EL (cell line): ENCODE measurements around the gene DGKB.

Experiments used
- DNase-seq: peaks from one replicate; pipeline ENCODE4 v3.0.0-alpha.2; 2016

The DGKB gene

DNA sequence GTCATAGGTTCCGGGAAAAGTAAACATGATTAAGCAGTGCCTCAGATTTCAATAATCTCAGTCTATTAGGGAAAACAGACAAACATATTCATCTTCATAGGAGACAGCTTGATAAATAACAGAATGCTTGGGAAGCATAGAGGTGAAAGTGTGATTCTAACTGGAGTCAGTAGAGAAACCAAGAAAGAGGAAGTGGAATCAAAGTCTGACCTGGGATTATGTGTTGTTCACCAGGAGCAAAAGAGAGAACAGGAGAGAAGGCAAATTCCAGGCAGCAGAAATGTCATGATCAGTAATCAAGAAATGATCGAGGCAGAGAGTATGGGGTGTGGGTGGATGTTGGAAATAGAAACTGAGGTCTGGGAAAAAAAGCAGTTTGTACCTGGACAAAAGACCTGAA lies 43.7 kb downstream of the DGKB start:
- DNase-seq = no peak

DNA sequence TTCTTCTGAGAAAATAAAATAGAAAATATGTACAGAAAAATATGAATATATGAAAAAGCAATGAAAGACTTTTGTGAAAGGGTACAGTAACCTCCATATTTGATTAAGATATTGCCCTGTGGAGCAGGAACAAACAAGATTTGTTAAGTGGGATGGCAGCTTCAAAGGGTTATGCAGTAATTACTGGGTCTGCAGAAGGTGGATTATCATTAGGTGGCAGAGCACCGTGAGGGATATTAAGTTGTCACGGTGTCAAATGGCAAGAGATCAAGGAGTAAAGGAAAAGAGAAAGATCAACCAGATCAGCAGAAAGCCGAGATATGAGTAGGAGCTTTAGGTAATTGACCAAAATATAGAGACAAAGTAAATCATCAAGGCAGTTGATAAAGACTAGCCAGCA lies 44.1 kb downstream of the DGKB start:
- DNase-seq = no peak

DNA sequence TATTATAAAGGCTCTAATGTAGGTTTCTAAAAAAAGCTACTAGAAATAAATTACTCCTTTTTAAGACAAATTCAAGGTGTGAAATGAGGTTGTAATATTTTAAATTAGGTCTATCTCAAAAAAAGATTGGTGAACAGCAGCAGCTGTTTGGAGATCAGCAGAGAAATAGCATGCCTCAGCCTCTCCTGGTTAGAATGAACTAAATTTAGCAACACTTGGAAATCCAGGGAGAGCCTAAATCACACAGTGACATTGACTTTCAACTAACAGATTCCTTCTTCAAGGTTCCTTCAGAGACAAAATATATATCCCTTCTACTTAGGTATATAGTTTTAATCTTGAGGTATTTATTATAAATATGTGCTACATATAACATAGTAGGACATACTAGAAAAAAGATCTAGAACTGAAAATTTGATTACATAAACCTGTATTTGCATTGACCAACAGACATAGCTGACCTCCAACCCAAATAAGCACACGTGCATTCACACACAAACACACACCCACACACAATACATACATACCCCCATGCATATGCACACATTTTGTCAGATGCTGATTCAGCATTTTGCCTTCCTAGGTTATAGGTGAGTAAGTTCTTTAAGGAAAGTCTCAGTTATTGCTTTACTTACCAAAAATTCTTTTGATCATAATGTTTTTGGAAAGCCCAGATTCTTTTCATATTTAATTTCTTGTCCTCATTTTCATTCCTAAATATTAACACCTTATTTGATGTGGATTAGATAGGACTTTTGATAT lies 47.3 kb downstream of the DGKB start:
- no peak for DNase-seq

DNA sequence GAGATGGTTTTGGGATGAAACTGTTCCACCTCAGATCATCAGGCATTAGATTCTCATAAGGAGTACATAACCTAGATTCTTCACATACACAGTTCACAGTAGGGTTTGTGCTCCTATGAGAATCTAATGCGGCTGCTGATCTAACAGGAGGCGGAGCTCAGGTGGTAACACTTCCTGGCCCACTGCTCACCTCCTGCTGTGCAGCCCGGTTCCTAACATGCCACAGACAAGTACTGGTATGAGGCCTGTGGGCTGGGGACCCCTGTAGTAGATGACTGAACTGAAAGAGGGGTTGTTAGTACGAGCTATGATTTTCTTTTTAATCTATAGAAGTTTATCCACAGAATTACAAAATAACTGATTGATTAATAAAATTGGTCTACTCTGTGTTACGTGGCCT lies 48.1 kb downstream of the DGKB start:
- DNase-seq = no peak

DNA sequence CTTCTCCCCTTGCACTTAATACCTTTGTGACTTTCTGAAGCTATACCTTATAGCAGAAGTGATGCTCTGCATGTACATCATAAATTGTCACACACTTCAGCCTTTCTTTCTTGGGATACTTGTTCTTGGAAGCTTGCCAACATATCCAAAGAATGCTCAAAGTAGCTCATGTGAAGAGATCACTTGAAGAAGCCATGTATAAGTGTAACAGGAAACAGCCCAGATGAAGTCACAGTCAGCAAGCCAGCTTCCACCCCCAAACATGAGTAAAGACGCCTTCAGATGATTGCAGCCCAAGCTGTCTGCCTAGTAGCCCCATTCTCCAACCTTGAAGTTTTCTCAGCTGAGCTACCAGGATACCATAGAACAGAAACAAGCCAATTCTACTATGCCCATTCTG lies 50.9 kb downstream of the DGKB start:
- DNase-seq = no peak

DNA sequence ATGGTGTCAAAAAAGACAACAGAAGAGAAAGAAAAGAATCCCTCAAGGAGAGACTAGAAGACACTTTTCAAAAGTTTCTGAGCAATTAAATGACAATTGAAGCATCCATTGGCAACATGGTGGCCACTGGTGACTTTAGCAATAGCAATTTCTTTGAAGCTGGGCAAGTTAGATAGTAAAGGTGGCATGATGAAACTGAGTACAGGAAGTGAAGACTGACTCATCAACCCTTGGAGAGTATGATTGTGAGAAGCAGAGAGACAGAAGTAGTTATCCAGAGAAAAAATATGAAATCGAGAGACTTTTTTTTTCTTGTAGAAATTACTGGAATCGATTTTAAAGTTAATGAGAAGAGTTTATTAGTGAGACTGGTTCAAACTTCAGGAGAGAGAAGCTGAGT lies 52.5 kb downstream of the DGKB start:
- peak; percentile 41 for DNase-seq

DNA sequence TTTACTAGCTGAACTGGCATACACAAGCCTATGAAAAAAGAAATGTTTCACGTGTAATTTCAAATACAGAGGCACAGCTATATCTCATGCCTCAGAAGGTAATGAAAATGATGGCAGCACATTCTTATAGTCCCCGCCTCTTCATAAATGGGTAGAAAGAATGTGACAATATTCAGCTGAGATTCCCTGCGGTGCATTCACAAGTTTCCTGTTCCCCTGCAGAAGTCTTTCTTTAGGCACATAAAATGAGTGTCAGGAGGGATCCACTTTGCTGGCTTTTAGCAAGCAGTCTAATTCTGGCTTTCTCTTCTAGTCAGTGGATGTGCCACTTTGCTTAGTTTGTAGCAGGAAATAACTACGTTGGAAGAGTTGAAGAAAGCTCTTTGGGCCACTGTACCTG lies 56.1 kb downstream of the DGKB start:
- no peak for DNase-seq

DNA sequence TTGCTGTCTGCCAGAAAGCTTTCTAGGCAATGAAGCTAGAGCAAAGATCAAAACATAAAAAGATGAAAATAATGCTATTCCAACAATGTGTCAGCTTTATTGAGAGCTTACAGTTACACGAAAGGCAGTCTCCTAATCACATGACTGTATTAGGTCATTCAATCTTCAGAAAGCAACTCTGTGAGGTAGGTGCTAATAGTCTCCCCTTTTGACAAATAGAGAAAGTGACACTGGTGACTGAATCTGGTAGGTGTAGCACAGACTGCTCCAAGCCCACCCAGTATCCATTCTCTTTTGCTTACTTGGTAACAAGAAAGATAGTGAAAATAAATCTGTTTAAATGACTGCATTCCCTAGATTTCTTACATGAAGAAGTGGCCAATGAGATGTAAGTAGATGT lies 58.8 kb downstream of the DGKB start:
- no peak for DNase-seq

DNA sequence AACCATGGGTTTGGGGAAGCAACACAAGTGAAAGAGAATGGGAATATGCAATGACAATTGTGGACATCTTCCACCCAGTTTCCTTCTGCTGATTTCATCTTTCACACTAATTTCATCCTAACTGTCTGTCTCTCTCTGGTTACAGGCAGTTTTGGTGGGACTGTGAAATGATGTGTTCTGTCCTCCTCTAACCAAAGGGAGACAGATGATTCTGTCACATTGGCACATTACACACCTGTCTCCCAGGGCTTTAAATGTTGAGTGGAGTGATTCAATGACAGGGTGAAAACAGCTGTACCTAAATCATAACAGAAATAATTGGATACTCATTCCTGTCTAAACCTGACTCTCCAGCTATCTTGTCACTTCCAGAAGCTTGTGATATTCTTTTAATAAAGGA lies 60.0 kb downstream of the DGKB start:
- no peak for DNase-seq

DNA sequence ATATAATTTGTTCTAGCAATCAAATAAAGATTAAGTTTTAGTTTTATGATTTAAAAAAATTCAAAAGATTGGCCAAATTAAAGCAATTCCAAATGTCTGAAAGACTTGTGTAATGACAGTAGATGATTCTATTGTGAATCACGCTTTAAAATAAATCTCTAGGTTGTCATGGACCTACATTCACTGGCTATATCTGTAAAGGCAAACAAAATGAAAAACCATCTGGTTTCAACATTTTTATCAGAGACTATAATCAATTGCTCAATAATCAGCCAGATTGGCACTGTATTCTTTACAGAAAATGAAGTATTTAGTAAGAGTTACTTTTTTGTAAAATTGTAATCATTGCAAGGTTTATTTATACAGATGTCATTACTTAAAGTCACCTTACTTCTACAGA lies 60.7 kb downstream of the DGKB start:
- DNase-seq = peak; percentile 42

DNA sequence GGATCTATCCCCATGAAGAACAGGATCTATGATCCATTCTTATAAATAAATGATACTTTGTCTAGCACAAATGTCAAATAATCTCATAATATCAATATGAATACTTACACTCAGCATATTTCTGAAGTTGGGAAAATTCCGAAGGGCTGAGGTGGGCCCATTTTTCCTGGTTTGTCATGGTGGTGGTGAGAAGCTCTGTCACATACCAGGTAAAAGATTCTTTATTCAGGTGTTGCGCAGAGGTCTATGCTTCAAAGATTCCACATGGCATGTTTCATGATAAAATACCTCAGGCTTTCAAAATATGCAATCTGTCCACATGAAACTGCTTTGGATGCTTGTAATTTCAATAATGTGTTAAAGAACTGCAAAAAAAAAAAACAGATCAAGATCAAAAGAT lies 61.5 kb downstream of the DGKB start:
- DNase-seq = no peak

DNA sequence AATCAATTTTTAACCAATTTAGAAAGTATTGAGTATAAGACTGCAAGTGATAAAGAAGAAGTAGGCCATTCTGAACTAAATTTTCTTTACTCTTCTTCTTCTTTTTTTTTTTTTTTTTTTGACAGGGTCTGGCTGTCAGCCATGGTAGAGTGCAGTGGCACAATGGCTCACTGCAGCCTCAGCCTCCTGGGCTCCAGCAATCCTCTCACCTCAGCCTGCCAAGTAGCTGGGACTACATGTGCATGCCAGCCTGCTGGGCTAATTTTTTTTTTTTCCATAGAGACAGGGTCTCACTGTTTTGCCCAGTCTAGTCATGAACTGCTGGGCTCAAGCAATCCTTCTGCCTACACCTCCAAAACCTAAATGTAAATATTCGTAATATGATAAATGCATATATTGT lies 63.2 kb downstream of the DGKB start:
- no peak for DNase-seq

DNA sequence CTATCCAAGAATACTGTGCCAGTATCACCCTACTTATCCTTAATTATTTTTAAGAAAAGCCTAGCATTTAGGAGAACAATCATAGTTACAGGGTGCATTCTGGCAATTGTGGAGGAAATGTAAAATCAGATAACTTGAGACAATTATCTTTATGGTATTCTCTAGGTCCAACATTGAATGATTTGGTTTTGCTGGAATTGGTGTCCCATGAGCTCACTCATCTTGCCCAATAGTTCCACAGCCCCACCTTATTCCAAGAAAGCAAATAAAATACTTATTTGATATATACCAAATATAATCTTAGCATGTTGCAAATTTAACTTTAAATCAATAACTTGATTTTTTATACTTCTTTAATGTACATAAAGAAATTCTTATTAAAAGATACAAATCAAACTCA lies 65.3 kb downstream of the DGKB start:
- DNase-seq = peak; percentile 36

DNA sequence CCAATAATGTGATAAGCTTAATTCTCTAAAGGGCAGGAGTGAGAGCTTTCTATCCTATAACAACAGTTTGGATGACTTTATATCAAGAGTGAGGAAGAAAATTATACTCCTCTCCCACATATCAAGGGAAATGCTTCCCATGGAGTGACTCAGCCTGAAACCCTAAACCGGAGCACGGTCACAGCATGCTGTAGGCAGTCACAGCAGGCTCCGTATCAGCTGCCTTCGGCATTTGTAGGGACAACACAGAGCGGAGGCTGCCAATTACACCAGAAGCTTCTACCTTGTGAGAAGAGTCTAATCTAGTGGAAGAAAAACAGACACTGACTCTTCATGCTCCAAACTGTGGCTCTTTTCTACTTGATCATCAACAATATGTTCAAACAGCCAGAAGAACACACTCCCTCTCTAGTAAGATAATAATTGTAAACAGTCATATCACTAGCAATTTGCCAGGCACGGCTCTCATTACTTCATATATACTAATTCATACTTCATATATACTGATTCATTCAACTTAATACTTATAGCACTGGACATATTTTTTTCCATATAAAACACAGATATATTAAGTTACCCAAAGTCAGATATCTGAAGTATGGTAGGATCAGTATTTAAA lies 65.9 kb downstream of the DGKB start:
- peak; percentile 81 for DNase-seq

DNA sequence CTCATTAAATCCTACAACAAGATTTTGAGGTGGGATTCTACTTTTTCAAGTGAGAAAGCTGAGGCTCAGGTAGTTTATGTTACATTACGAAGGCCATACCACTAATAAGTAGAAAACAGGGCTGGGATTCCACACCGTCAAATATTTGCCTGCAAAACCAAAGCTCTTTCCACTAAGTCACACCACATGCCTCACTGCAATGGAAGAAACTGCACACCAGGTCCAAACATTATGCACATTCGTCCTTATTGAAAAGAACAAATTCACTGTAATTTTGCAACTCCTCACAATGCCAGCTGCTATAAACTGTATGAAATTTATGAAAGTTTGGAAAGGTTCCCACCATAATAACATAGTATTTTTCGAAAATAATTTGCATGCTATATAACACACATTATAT lies 66.5 kb downstream of the DGKB start:
- no peak for DNase-seq

DNA sequence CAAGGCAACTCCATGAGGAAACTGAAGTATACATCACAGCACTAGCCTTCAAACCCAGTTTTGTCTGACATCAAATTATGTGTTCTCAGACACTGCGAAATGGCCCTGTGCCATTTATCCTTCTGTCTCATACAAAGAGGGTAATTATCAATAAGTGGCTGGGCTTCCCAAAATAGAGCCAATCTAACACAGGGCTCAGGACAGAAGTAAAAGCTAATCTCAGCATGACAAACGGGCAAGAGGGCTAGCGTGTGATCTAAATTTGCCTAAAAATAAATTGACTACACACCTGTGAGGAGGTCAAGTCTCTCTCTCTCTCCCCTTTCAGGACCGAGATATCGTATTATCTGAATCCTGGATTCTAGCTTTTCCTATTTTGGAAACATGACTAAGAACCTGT lies 67.2 kb downstream of the DGKB start:
- DNase-seq = no peak

DNA sequence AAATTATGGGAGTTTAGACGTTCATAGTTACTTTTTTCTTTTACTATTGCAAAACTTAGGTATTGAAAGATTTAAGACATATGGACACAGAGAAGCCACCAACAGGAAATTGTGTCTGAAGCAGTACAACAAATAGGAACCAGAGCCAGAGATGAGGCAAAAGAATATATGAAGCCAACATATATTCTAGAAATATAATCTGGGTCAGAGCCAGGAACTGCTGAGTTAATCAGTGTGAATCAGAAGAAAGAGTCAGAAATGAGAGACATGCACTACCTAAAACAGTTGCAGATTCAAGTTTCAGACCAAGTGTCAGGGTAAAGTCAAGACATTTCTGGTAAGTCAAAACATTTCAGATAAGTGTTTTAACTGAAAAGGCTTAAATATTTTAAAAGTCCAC lies 67.7 kb downstream of the DGKB start:
- peak; percentile 67 for DNase-seq

DNA sequence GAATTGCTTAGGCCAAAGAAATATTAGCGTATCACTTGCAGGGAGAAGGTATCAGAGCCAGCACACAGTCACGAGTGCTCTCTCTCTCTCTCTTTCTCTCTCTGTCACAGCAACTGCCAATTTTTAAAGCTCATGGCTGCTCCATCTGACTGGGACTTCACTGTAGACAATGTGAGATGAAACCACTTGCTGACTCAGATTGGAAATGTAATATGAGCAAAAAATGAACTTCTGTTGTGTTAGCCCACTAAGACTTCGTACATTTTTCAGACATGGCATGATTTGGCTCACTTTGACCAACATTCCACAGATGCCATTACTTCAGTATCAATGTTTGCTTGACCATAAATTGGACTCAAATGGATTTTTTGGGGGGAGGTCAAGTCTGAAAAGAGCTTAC lies 68.1 kb downstream of the DGKB start:
- DNase-seq = peak; percentile 84

DNA sequence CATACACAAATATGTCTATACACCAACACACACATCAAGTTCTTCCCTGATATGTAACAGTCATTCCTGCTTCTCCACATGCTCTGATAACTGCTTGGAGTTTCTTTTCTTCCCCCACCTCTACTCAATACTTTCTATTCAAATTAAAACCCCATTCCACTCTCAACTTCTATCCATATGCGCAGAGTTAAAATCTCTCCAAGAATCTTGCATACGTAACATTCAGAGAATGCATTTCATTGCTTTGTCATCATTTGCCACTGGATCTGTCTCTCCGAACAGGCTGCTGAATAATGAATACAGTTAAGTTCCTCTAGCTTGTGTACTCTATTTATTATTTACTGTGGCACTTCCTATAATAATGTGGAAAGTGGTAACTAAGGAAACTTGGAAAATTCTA lies 68.8 kb downstream of the DGKB start:
- DNase-seq = peak; percentile 39

DNA sequence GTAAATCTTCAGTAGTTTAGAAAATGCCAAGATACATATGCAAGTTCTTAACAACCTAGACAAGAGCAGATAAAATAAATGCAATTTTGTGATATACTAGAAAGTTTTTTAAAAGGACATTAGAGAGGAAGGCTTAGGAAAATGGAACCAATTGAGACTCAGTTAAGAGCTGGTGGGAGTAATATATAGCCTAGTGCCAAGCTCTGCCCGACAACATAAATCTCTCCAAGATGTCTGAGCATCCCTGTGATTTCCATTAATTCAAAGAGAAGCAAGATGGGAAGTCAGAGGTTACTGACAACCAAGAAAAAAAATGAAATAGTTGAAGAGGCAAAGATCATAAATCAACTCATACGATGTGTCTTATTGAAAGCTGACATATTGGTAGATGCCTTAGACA lies 74.5 kb downstream of the DGKB start:
- DNase-seq = no peak

DNA sequence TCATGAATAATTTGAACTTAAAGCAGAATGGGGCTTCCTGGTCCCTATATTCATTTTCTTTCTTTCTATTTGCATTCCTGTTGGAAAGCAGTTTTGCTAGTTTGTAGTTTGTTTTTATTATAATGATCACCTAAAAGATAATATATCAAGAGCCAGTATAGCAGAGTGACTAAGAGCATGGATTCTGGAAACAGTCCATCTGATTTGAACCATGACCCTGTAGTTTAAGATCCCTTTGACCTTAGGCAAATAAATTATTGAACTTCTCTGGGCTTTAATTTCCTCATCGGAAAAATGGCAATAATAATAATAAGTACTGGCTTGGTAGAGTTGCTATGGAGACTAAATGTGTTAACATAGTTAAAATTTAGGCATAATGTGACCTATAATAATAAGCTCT lies 76.1 kb downstream of the DGKB start:
- no peak for DNase-seq

DNA sequence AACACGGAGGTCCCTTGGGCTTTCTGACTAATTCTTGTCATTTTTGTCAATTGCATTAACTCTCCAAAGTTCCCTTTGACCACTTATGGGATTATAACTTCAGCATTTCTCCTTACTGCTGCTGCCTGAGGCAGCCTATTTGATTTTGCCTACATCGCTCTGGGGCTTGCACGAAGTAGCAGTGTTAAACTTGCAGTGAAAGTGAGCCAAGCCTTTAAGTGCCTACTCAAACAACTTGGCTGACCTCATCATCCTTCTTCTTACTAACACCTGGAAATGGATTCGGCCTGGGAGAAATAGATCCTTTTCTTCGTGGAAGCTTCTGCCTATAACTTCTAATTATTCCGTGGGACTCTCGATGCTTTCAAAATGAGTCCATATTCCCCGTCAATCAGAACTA lies 76.6 kb downstream of the DGKB start:
- DNase-seq = no peak

DNA sequence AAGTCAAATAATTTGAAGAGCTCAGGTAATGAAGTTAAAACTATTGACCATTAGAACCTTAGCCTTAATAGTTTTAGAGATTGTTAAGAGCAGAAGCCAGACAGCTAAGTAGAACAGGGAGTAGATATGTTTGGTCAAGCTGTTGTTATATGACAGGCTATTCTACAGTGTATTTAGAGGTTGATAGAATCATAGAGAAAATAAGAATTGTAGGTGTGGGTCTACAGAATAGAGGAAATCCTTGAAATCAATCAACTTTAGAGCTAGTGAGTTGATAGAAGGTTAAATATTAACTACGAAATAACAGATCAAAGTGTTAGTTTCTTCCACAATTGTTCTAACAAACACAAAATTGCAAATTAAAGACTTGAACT lies 80.1 kb downstream of the DGKB start:
- DNase-seq = no peak

DNA sequence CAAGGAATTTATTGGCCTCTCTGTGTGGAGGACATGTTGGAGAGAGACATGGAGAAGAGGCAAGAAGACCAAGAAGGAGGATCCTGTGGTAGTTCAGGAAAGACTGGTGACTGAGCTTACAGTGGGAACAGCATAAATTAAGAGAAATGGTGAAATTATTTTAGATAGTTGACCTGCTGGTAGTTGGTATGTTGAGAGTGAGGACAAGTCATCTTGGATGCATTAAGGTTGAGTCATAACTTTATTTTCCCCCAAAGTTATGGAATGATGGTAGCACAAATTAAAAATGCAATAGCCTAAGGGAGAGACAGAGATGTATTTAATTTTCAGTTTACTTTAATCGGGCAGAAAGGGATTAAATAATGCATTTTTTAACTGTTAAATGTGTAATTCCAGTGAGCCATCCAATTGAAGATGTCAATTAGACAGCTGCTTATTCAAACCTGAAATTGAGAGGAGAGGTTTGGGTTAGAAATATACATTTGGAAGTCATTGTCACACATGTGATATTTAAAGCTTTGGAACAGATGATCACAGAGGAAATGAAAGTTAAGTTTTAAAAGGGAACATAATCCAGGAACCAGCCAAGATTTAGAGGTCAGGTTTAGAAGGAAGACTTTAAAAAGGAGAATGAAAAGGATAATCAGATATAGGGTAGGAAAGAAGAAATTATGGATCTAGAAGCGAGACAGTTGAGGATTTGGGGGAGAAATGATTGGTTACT lies 80.6 kb downstream of the DGKB start:
- peak; percentile 78 for DNase-seq

DNA sequence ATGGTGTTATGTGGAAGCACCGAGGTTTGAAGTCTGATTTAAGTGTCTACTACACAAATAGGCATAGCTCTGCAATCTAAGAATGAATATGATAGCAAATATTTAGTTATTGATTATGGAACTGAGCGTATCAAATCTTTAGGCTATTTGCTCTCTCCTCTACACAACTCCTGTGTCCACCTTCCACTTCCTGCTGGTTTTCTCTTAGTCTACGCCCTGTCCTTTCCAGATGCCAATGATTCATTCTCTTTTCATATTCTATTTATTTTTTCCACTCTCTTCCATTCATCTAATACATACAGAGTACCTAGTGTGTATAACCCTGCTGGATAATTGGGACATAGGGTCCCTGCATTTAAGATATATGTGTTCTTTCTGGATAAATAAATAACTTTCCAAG lies 83.7 kb downstream of the DGKB start:
- DNase-seq = no peak
